KMS-11 (cell line): ENCODE data around the gene TMEM54.

Source experiments
- H2AFZ ChIP-seq: fragments of 200-600 bp; sonication (generic); 2 replicates; pipeline ENCODE4 v1.6.1; 2016; ENCODE audit warnings: antibody characterized with exemption, mixed run types, low read depth
- H3K27ac ChIP-seq: fragments of 200-600 bp; sonication (generic); 2 replicates; pipeline ENCODE4 v1.6.1; 2016; ENCODE audit warnings: mild to moderate bottlenecking, mixed run types
- H3K27me3 ChIP-seq: fragments of 200-600 bp; sonication (generic); 2 replicates; pipeline ENCODE4 v1.6.1; 2017; ENCODE audit warnings: mild to moderate bottlenecking, low read depth, mixed run types, moderate library complexity; ENCODE audit not compliant: insufficient read depth
- H3K36me3 ChIP-seq: fragments of 200-600 bp; sonication (generic); 2 replicates; pipeline ENCODE4 v1.6.1; 2017; ENCODE audit warnings: mild to moderate bottlenecking, mixed run types; ENCODE audit not compliant: insufficient read depth
- H3K4me1 ChIP-seq: fragments of 200-600 bp; sonication (generic); 2 replicates; pipeline ENCODE4 v1.6.1; 2016; ENCODE audit warnings: mild to moderate bottlenecking, low read depth, mixed run types; ENCODE audit not compliant: poor library complexity, severe bottlenecking
- H3K4me2 ChIP-seq: fragments of 200-600 bp; sonication (generic); 2 replicates; pipeline ENCODE4 v1.7.0; 2016; ENCODE audit warnings: mild to moderate bottlenecking, mixed run types
- H3K4me3 ChIP-seq: fragments of 200-600 bp; sonication (generic); IDR thresholded peaks from 2 replicates; pipeline ENCODE4 v1.6.1; 2017; ENCODE audit warnings: low read depth, low read length, mixed read lengths; ENCODE audit not compliant: insufficient read depth
- H3K79me2 ChIP-seq: fragments of 200-600 bp; sonication (generic); 2 replicates; pipeline ENCODE4 v1.6.1; 2016; ENCODE audit warnings: low read depth, mixed run types; ENCODE audit not compliant: insufficient read depth
- H3K9ac ChIP-seq: fragments of 200-600 bp; sonication (generic); 2 replicates; pipeline ENCODE4 v1.6.1; 2016; ENCODE audit warnings: mild to moderate bottlenecking, mixed run types
- H4K20me1 ChIP-seq: fragments of 200-600 bp; sonication (generic); 2 replicates; pipeline ENCODE4 v1.6.1; 2016; ENCODE audit warnings: mild to moderate bottlenecking, mixed run types; ENCODE audit not compliant: insufficient read depth
- TF ChIP-seq, protein P1 (sequence below): fragments of 200-600 bp; sonication (generic); conservative IDR thresholded peaks from 2 replicates; pipeline ENCODE4 v1.6.1; 2017; ENCODE audit warnings: low read depth, mild to moderate bottlenecking, antibody characterized with exemption, low read length, moderate library complexity, mixed read lengths

Gene TMEM54

DNA sequence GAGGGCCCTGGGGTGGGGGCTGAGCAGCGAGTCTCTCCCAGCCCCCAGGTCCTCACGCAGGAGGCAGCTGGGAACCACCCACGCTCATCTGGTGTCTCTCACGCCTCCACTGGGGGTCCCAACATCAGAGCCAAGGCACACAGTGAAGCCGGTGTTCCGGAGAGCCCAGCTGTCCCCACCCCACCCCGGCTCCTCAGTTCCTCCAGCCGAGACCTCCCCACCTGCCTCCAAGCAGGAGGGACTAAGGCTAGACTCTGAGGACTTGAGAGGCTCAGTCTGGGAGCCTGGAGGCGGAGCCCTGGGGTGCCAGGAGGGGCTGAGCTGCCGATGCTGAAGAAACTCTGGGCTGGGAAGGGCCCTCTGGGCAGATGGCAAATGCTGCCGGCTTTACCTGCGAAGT is 16.5 kb downstream of the TMEM54 start:
- no peaks in the 10 kb centered on the region for H4K20me1 ChIP-seq
- no peak overlapping the region for H3K9ac ChIP-seq
- H3K4me3 ChIP-seq: no peak overlapping the region

DNA sequence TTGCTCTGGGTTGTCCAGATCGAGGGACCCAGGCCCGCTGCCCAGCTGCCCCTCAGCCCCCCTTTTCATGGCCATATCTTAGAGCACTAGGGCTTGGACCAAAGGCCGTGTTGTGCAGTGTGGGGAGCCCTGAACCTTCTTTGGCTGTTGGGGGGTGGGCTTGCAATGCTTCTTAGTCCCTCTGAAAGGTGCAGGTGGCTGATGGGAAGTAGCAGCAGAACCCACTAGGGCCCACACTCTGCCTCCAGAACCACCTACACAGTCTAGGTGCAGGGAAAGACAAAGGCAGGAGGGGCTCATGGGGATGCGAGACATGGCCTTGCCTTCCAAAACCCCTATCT is 17.2 kb downstream of the TMEM54 start:
- Histone ChIP-seq H3K4me3 (no peak overlapping the region), H3K27ac (no peak overlapping the region), H3K79me2 (no peaks in the 10 kb centered on the region), H3K27me3 (peaks cover 15% of the 10 kb centered on the region; the same call in 1 of the 2 replicates), H3K4me2 (no peak overlapping the region), H2AFZ (no peak overlapping the region), H3K4me1 (no peaks in the 10 kb centered on the region), H4K20me1 (no peaks in the 10 kb centered on the region), H3K9ac (no peak overlapping the region), H3K36me3 (no peaks in the 10 kb centered on the region)
- TF ChIP-seq, protein P1, sequence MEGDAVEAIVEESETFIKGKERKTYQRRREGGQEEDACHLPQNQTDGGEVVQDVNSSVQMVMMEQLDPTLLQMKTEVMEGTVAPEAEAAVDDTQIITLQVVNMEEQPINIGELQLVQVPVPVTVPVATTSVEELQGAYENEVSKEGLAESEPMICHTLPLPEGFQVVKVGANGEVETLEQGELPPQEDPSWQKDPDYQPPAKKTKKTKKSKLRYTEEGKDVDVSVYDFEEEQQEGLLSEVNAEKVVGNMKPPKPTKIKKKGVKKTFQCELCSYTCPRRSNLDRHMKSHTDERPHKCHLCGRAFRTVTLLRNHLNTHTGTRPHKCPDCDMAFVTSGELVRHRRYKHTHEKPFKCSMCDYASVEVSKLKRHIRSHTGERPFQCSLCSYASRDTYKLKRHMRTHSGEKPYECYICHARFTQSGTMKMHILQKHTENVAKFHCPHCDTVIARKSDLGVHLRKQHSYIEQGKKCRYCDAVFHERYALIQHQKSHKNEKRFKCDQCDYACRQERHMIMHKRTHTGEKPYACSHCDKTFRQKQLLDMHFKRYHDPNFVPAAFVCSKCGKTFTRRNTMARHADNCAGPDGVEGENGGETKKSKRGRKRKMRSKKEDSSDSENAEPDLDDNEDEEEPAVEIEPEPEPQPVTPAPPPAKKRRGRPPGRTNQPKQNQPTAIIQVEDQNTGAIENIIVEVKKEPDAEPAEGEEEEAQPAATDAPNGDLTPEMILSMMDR: no peak

More for the DNA sequence above, 16.5 kb downstream of the TMEM54 start:
- no peaks in the 10 kb centered on the region for H3K4me1 ChIP-seq
- H2AFZ ChIP-seq: no peak overlapping the region
- H3K27ac ChIP-seq: no peak overlapping the region
- H3K79me2 ChIP-seq: no peaks in the 10 kb centered on the region
- TF ChIP-seq, protein P1: no peak
- peaks cover 19% of the 10 kb centered on the region; the same call in 1 of the 2 replicates for H3K27me3 ChIP-seq
- no peak overlapping the region for H3K4me2 ChIP-seq
- no peaks in the 10 kb centered on the region for H3K36me3 ChIP-seq

DNA sequence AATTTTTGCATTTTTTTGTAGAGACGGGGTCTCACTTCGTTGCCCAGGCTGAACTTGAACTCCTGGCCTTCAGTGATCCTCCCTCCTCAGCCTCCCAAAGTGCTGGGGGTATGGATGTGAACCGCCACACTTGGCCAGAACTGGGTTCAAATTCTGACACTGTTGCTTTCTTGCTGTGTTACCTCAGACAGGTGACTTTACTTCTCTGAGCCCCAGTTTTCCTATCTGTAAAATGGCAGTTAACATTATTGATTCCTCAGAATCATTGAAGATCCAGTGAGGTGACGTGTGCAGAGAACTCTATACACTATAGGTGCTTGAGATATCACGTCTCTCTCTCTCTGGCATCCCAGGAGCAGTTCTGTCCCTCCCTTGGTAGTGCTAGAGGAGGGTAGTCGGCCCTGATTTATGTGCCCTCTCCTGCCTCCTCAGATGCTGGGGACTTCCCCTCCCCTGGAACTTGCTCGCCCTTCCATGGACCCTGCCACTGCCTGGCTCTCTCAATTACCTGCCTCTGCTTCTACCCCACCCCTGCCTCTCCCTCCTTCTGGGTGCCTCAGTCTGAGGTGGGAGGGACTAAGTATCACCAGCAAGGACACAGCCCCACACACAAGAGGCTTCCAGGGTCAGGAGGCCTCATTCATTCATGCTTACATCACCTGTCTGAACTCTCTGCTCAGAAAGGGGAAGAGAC is 17.7 kb downstream of the TMEM54 start:
- no peak overlapping the region for H3K9ac ChIP-seq
- no peak overlapping the region for H2AFZ ChIP-seq
- no peak overlapping the region for H3K4me3 ChIP-seq
- H3K27me3 ChIP-seq: peaks cover 13% of the 10 kb centered on the region; the same call in 1 of the 2 replicates
- no peaks in the 10 kb centered on the region for H4K20me1 ChIP-seq
- TF ChIP-seq, protein P1: no peak
- no peak overlapping the region for H3K4me2 ChIP-seq
- H3K36me3 ChIP-seq: no peaks in the 10 kb centered on the region
- H3K79me2 ChIP-seq: no peaks in the 10 kb centered on the region
- no peak overlapping the region for H3K27ac ChIP-seq
- no peaks in the 10 kb centered on the region for H3K4me1 ChIP-seq

DNA sequence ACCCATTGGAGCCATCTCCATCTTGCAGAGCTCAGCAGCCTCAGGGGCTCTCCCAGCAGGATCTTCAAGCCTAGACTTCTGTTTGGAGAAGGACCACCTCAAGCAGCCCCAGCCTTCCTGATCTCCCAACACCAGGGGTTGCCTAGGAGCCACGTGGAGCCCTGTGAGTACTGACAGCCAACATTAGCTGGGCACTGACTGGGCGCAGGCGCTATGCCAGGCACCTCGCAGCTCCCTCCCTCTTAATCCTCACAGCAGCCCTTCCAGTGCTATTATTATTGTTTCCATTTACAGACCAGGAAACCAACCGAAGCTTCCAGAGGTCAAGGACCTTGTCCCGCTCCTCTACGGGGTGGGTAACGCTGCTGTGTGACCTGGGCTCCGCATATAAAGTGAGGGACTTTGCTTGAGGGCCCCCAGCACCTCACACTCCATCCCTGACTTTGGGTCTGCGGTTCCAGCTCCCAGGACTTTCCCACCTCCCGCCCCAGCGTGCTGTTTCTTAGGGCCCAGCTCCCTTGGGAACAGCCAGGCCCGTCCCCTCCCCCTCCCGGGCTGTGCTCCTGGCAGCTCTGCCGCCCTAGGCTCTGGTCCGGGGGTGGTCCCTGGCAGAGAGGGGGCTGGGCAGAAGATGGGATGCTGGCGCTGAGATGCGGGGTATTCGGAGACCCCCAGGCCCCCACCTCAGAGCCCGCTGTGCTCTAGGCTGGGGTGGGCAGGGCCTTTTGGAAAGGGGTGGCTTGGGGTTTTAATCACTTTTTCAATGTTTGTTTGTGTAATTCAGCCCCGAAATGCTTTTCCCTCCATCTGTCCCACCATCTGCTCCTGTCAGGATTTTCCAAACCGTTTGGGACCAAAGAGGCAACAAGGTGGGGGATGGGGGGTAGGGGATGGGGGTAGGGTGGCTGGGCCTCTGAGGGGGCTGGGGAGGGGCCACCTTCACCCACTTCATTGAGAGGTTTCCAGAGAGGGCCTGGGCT is 19.0 kb downstream of the TMEM54 start:
- TF ChIP-seq, protein P1: no peak
- H3K27ac ChIP-seq: no peak overlapping the region
- peaks cover 10% of the 10 kb centered on the region; the same call in 1 of the 2 replicates for H3K27me3 ChIP-seq
- no peak overlapping the region for H3K9ac ChIP-seq
- no peaks in the 10 kb centered on the region for H3K4me1 ChIP-seq
- H3K79me2 ChIP-seq: no peaks in the 10 kb centered on the region
- no peak overlapping the region for H3K4me2 ChIP-seq
- no peaks in the 10 kb centered on the region for H3K36me3 ChIP-seq
- no peaks in the 10 kb centered on the region for H4K20me1 ChIP-seq
- no peak overlapping the region for H2AFZ ChIP-seq
- H3K4me3 ChIP-seq: no peak overlapping the region
